Coronary artery (tissue), 2 donors: ENCODE measurements around the gene CLEC2L.
A peak's percentile ranks its signal among the peaks of the same experiment; 100 is the strongest.

Source experiments
- DNase-seq: peaks from one replicate; pipeline ENCODE4 v3.0.0-alpha.2; 2017; ENCODE audit warnings: low spot score
- H3K27ac ChIP-seq, 2 donors: fragments of 200-600 bp; sonication (generic); one replicate each; pipeline ENCODE4 v1.5.1; 2016 to 2019
- H3K4me3 ChIP-seq: fragments of 200-600 bp; sonication (generic); 2 replicates; pipeline ENCODE4 v1.5.1; 2016; ENCODE audit warnings: mild to moderate bottlenecking, moderate library complexity
- CTCF ChIP-seq: fragments of 200-600 bp; sonication (generic); IDR thresholded peaks from one replicate; pipeline ENCODE4 v1.5.1; 2019; ENCODE audit warnings: antibody characterized with exemption

Gene CLEC2L

GRCh38 chr7:139523199-139523941 lies at the start of gene CLEC2L:
Gene CLEC2L (plus strand): TSS chr7:139523685. CDS start chr7:139523928, 243 bp downstream.
- TF ChIP-seq CTCF = no peak
- peak within 1 kb of the TSS; percentile 56 for H3K4me3 ChIP-seq
- no peak within 1 kb of the TSS for H3K27ac ChIP-seq
- no peak for DNase-seq

GRCh38 chr7:139476139-139476538 lies 47.3 kb upstream of the CLEC2L start:
- DNase-seq = no peak
- H3K27ac ChIP-seq = no peak overlapping the region
- TF ChIP-seq CTCF = no peak
- no peak overlapping the region for H3K4me3 ChIP-seq

DNA sequence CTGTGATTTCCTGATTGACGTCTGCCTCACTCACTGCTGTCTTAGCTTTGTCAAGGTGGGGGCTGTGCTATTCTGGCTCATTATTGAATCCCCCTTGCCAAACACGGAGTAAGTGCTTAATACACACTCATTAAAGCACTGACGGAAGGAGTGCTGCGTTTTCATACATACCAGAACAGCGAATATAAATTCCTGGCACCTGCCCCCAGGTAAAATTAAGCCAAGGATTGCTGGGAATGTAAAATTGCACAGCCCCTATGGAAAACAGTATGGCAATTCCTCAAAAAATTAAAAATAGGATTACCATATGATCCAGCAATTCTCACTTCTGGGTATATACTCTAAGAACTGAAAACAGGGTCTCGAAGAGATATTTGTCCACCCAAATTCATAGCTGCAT lies 46.6 kb upstream of the CLEC2L start:
- Histone ChIP-seq H3K27ac (no peak overlapping the region), H3K4me3 (no peak overlapping the region)
- DNase-seq = no peak
- no peak for TF ChIP-seq CTCF

- TF ChIP-seq CTCF = no peak
- Histone ChIP-seq H3K27ac (no peak overlapping the region), H3K4me3 (no peak overlapping the region)
- no peak for DNase-seq
Observed at GRCh38 chr7:139479620-139480019, 43.9 kb upstream of the CLEC2L start.

GRCh38 chr7:139481364-139481763 lies 42.1 kb upstream of the CLEC2L start:
- TF ChIP-seq CTCF = no peak
- DNase-seq = no peak
- H3K27ac ChIP-seq = no peak overlapping the region
- no peak overlapping the region for H3K4me3 ChIP-seq

DNA sequence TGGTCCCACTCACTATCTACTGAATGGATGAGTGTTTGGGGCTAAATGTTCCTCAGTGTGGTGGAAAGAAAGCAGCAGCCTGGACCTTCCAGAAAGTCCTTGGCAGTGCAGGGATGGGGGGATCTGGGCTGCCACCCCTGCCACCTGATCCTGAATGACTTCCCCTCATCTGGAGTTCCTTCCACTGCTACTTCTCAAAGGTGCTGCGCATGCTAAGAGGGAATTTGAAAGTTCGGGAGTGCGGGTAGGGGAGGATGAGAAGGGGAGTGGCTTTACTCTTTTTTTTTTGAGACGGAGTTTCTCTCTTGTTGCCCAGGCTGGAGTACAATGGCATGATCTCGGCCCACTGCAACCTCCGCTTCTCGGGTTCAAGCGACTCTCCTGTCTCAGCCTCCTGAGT lies 41.4 kb upstream of the CLEC2L start:
- H3K4me3 ChIP-seq = no peak overlapping the region
- no peak overlapping the region for H3K27ac ChIP-seq
- DNase-seq = no peak

More for the DNA sequence above, 41.4 kb upstream of the CLEC2L start:
- no peak for TF ChIP-seq CTCF
